Measurements from ENCODE around the gene DYNC1I1. TPM values are rescaled to one million over a fixed set of nuclear protein-coding genes. Genes with fewer than 3 reads are reported as not detected.
A peak's percentile ranks its signal among the peaks of the same experiment; 100 is the strongest.

The DYNC1I1 gene
- total RNA-seq, 1 experiment from 2014 or later, result 3.6 TPM

DNA sequence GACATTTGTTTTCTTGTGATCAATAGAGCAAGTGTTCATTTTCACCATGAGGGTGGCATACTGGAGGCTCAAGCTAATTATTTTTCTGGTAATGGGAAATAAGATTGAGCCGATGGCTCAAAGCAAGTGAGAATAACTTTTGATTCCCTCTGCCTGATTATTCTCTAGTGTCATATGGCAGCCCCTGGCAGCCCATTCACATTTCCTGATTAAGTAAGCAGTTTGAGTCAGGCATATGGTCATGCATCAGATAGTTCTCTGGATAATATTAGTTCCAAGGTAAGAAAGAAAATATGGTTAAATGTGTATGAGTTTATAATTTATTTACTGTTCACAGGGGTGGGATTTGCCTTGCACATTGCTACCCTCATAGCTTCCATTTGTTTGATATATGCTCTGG, 109.2 kb downstream of the DYNC1I1 start:
- no peaks in the 10 kb centered on the region for H3K36me3 ChIP-seq (ENCODE audit: insufficient read depth, low read length, poor library complexity, severe bottlenecking)
- no peak for TF ChIP-seq EZH2 (IDR thresholded peaks at IDR 0.05; ENCODE audit: borderline replicate concordance, low read depth, low read length, poor library complexity, severe bottlenecking)
- TF ChIP-seq, protein P1, sequence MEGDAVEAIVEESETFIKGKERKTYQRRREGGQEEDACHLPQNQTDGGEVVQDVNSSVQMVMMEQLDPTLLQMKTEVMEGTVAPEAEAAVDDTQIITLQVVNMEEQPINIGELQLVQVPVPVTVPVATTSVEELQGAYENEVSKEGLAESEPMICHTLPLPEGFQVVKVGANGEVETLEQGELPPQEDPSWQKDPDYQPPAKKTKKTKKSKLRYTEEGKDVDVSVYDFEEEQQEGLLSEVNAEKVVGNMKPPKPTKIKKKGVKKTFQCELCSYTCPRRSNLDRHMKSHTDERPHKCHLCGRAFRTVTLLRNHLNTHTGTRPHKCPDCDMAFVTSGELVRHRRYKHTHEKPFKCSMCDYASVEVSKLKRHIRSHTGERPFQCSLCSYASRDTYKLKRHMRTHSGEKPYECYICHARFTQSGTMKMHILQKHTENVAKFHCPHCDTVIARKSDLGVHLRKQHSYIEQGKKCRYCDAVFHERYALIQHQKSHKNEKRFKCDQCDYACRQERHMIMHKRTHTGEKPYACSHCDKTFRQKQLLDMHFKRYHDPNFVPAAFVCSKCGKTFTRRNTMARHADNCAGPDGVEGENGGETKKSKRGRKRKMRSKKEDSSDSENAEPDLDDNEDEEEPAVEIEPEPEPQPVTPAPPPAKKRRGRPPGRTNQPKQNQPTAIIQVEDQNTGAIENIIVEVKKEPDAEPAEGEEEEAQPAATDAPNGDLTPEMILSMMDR (conservative IDR thresholded peaks at IDR 0.05; ENCODE audit: low read depth, low read length), result no peak
- no peaks in the 10 kb centered on the region for H3K27me3 ChIP-seq (replicated peaks; ENCODE audit: insufficient read depth, low read depth, low read length, poor library complexity)
- intact Hi-C loops (cut with micrococcal nuclease; ENCODE audit: unreplicated experiment), result no loop called here
- ChIA-PET CTCF (no interaction called here), POLR2A (ENCODE audit: low non-redundant PET) (no interaction called here)
- no peak overlapping the region for H3K27ac ChIP-seq (ENCODE audit: low read depth, low read length, poor library complexity, severe bottlenecking)
- BruUV-seq (replicated peaks), result no TSS peak
- no peaks in the 10 kb centered on the region for H3K9me3 ChIP-seq (ENCODE audit: low read depth, low read length, poor library complexity, severe bottlenecking)
- no peak overlapping the region for H3K4me3 ChIP-seq (ENCODE audit: low read depth, low read length, poor library complexity, severe bottlenecking)
- DNase-seq (ENCODE audit: low spot score), result no peak
- peaks cover 9% of the 10 kb centered on the region for H3K4me1 ChIP-seq (ENCODE audit: insufficient read depth, low read length, poor library complexity, severe bottlenecking)

DNA sequence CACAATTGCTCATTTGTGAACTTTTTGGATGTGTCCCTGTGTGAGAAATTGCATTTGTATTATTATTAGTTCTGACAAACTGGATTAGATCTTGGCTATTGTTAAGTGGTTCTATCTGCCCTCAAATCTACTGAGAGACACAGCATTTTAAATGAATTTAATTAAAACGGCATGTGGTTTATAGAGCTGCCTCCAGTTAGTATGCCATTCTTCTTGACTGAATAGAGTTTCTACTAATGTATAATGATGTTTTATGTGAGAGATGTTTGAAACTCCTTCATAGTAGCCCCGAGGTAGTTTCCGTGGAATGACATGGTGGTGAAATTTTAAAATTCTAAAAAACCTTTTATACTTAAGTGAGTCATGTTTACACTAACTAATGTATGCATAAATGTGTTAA, 110.9 kb downstream of the DYNC1I1 start:
- Histone ChIP-seq H3K9me3 (ENCODE audit: low read depth, low read length, poor library complexity, severe bottlenecking) (no peaks in the 10 kb centered on the region), H3K4me3 (ENCODE audit: low read depth, low read length, poor library complexity, severe bottlenecking) (no peak overlapping the region), H3K4me1 (ENCODE audit: insufficient read depth, low read length, poor library complexity, severe bottlenecking) (peaks cover 9% of the 10 kb centered on the region), H3K36me3 (ENCODE audit: insufficient read depth, low read length, poor library complexity, severe bottlenecking) (no peaks in the 10 kb centered on the region), H3K27ac (ENCODE audit: low read depth, low read length, poor library complexity, severe bottlenecking) (no peak overlapping the region), H3K27me3 (replicated peaks; ENCODE audit: insufficient read depth, low read depth, low read length, poor library complexity) (no peaks in the 10 kb centered on the region)
- TF ChIP-seq EZH2 (IDR thresholded peaks at IDR 0.05; ENCODE audit: borderline replicate concordance, low read depth, low read length, poor library complexity, severe bottlenecking), result no peak
- TF ChIP-seq, protein P1 (conservative IDR thresholded peaks at IDR 0.05; ENCODE audit: low read depth, low read length), result no peak
- CTCF ChIA-PET, result no interaction called here
- POLR2A ChIA-PET (ENCODE audit: low non-redundant PET), result no interaction called here
- BruUV-seq (replicated peaks), result no TSS peak
- intact Hi-C loops (cut with micrococcal nuclease; ENCODE audit: unreplicated experiment), result no loop called here
- peak; percentile 38 for DNase-seq (ENCODE audit: low spot score)

DNA sequence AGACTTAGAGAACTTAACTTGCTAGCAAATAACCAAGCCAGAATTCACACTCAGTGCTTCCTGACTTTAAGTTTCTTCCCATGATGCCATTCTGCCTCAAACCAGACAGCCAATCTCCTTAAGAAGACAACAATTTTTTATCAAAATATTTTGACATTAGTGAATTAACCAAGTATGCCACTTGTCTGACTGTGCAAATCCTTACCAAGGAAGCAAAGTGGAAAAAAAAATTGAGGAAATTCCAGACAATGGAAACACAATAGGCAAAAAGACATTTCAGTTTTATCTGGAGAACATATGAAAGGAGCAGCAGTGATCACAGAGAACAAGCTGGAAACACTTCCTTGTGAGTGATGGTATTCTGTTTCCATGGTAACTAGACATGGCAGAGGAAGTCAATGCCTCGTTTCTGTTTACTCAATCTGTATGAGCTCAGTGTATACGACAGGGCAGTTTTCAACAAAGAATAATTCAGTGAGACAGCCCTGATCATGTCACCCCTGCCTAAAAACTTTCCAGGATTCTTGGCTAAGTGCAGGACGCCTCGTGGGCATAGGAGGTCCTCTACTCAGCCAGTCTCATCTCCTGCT, 114.2 kb downstream of the DYNC1I1 start:
- ChIA-PET CTCF (interaction anchor here (0.6 kb wide), 1 partner anchor 1264 kb away, joined by 3 read pairs; no protein-coding TSS in a partner anchor), POLR2A (ENCODE audit: low non-redundant PET) (no interaction called here)
- no peak overlapping the region for H3K4me3 ChIP-seq (ENCODE audit: low read depth, low read length, poor library complexity, severe bottlenecking)
- intact Hi-C loops (cut with micrococcal nuclease; ENCODE audit: unreplicated experiment), result no loop called here
- no peaks in the 10 kb centered on the region for H3K36me3 ChIP-seq (ENCODE audit: insufficient read depth, low read length, poor library complexity, severe bottlenecking)
- H3K27ac ChIP-seq (ENCODE audit: low read depth, low read length, poor library complexity, severe bottlenecking), result no peak overlapping the region
- BruUV-seq (replicated peaks), result no TSS peak
- TF ChIP-seq, protein P1 (conservative IDR thresholded peaks at IDR 0.05; ENCODE audit: low read depth, low read length), result no peak
- TF ChIP-seq EZH2 (IDR thresholded peaks at IDR 0.05; ENCODE audit: borderline replicate concordance, low read depth, low read length, poor library complexity, severe bottlenecking), result no peak
- peaks cover 21% of the 10 kb centered on the region for H3K4me1 ChIP-seq (ENCODE audit: insufficient read depth, low read length, poor library complexity, severe bottlenecking)
- no peaks in the 10 kb centered on the region for H3K27me3 ChIP-seq (replicated peaks; ENCODE audit: insufficient read depth, low read depth, low read length, poor library complexity)
- peak; percentile 43 for DNase-seq (ENCODE audit: low spot score)
- no peaks in the 10 kb centered on the region for H3K9me3 ChIP-seq (ENCODE audit: low read depth, low read length, poor library complexity, severe bottlenecking)

Measured in A673 (cell line).